Measurements from ENCODE around the gene C2CD4D.
"Not testable (repeated sequence)": the region's sequence is repeated elsewhere in the genome, so short reads cannot be mapped to it uniquely, and the experiment has no call there.

Gene C2CD4D

GRCh38 chr1:151839457-151840403, at the start of gene C2CD4D:
C2CD4D (minus strand) TSS chr1:151839820; CDS start chr1:151838989, 831 bp downstream.
- peak; percentile 90 for DNase-seq

GRCh38 chr1:151888972-151889570, 49.5 kb upstream of the C2CD4D start:
- DNase-seq, result no peak

- no peak for DNase-seq
Observed at GRCh38 chr1:151887028-151887427, 47.4 kb upstream of the C2CD4D start.

- DNase-seq, result no peak
Observed at GRCh38 chr1:151885479-151885878, 45.9 kb upstream of the C2CD4D start.

- DNase-seq, result not testable (repeated sequence)
Observed at GRCh38 chr1:151884879-151885278, 45.3 kb upstream of the C2CD4D start.

GRCh38 chr1:151884445-151884844, 44.8 kb upstream of the C2CD4D start:
- DNase-seq, result not testable (repeated sequence)

- DNase-seq, result not testable (repeated sequence)
Observed at GRCh38 chr1:151883898-151884297, 44.3 kb upstream of the C2CD4D start.

GRCh38 chr1:151882918-151883317, 43.3 kb upstream of the C2CD4D start:
- not testable (repeated sequence) for DNase-seq

- DNase-seq, result no peak
Observed at GRCh38 chr1:151882466-151882865, 42.8 kb upstream of the C2CD4D start.

GRCh38 chr1:151881479-151881878, 41.9 kb upstream of the C2CD4D start:
- DNase-seq, result no peak

GRCh38 chr1:151875419-151876097, 35.9 kb upstream of the C2CD4D start:
- no peak for DNase-seq

GRCh38 chr1:151872776-151873175, 33.2 kb upstream of the C2CD4D start:
- not testable (repeated sequence) for DNase-seq

- no peak for DNase-seq
Observed at GRCh38 chr1:151871284-151872030, 31.8 kb upstream of the C2CD4D start.

- no peak for DNase-seq
Observed at GRCh38 chr1:151868486-151868885, 28.9 kb upstream of the C2CD4D start.

GRCh38 chr1:151867765-151868411, 28.3 kb upstream of the C2CD4D start:
- no peak for DNase-seq

GRCh38 chr1:151867321-151867720, 27.7 kb upstream of the C2CD4D start:
- no peak for DNase-seq

GRCh38 chr1:151864411-151864810, 24.8 kb upstream of the C2CD4D start:
- no peak for DNase-seq

- no peak for DNase-seq
Observed at GRCh38 chr1:151862604-151863003, 23.0 kb upstream of the C2CD4D start.

- DNase-seq, result no peak
Observed at GRCh38 chr1:151860504-151861187, 21.0 kb upstream of the C2CD4D start.

GRCh38 chr1:151859891-151860293, 20.3 kb upstream of the C2CD4D start:
- DNase-seq, result no peak

- DNase-seq, result no peak
Observed at GRCh38 chr1:151858886-151859665, 19.5 kb upstream of the C2CD4D start.
